ENCODE data around the gene ARL16. TPM values are rescaled to one million over a fixed set of nuclear protein-coding genes. Genes with fewer than 3 reads are reported as not detected.
A peak's percentile ranks its signal among the peaks of the same experiment; 100 is the strongest.

The ARL16 gene
- total and polyA plus RNA-seq, 4 donors: 20.5 to 87.4 (median 34.1) TPM

- no peak overlapping the region for H3K4me3 ChIP-seq (ENCODE audit: low read length in 2 of 2)
Observed at GRCh38 chr17:81647640-81648012, 36.0 kb downstream of the ARL16 start.

GRCh38 chr17:81646869-81647600, 36.6 kb downstream of the ARL16 start:
- DNase-seq (no peak), ATAC-seq (ENCODE audit: low FRiP score) (no peak)
- Histone ChIP-seq H3K9me3 (ENCODE audit: control insufficient read depth, low read length) (peaks cover 2% of the 10 kb centered on the region), H3K4me3 (ENCODE audit: low read length in 2 of 2) (no peak overlapping the region), H3K4me1 (ENCODE audit: control insufficient read depth in 1 of 2, insufficient read depth in 2 of 2, low read length in 2 of 2) (no peaks in the 10 kb centered on the region), H3K36me3 (ENCODE audit: control insufficient read depth in 1 of 2, insufficient read depth in 2 of 2, low read length in 1 of 2) (no peaks in the 10 kb centered on the region), H3K27me3 (ENCODE audit: control insufficient read depth in 1 of 2, insufficient read depth in 2 of 2, low read length in 1 of 2) (no peaks in the 10 kb centered on the region), H3K27ac (ENCODE audit: low read depth in 1 of 2, low read length in 2 of 2) (no peak overlapping the region)
- intact Hi-C loops (cut with DNase I): no loop called here
- 58 to 67% methylated on average over 12 of the region's 12 CpGs for WGBS, 2 donors

More at GRCh38 chr17:81647640-81648012, 36.0 kb downstream of the ARL16 start:
- peaks cover 2% of the 10 kb centered on the region for H3K9me3 ChIP-seq (ENCODE audit: control insufficient read depth, low read length)
- no peak for ATAC-seq (ENCODE audit: low FRiP score)
- no peak for DNase-seq
- no peaks in the 10 kb centered on the region for H3K27me3 ChIP-seq (ENCODE audit: control insufficient read depth in 1 of 2, insufficient read depth in 2 of 2, low read length in 1 of 2)
- intact Hi-C loops (cut with DNase I): no loop called here
- H3K36me3 ChIP-seq (ENCODE audit: control insufficient read depth in 1 of 2, insufficient read depth in 2 of 2, low read length in 1 of 2): no peaks in the 10 kb centered on the region
- no peak overlapping the region for H3K27ac ChIP-seq (ENCODE audit: low read depth in 1 of 2, low read length in 2 of 2)
- 25% methylated on average over 21 of the region's 21 CpGs for WGBS, 2 donors
- H3K4me1 ChIP-seq (ENCODE audit: control insufficient read depth in 1 of 2, insufficient read depth in 2 of 2, low read length in 2 of 2): no peaks in the 10 kb centered on the region

DNA sequence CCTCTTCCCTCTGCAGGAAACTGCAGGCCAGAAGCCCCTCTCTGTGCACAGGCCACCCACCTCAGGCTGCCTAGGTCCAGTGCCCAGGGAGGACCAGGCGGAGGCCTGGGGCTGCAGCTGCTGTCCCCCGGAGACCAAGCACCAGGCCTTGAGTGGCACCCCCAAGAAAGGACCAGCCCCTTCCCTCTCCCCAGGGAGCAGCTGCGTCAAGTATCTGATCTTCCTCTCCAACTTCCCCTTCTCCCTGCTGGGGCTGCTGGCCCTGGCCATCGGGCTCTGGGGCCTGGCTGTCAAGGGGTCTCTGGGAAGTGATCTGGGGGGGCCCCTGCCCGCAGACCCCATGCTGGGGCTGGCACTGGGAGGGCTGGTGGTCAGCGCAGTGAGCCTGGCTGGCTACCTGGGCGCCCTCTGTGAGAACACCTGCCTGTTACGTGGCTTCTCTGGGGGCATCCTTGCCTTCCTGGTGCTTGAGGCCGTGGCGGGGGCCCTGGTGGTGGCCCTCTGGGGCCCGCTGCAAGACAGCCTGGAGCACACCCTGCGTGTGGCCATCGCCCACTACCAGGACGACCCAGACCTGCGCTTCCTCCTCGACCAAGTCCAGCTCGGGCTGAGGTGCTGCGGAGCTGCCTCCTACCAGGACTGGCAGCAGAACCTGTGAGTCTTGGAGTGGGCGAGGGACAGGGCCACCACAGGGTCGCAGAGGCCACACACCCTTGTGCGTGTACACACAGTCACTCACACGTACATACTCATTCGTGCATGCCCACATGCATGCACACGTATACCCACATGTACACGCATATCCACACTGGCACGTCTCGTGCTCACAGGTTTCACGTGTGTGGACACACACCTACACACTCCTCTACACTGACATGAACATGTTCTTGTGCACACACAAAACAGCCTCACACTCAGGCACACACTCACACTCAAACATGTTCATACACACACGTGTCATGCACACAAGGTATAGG, 38.3 kb downstream of the ARL16 start:
- intact Hi-C loops (cut with DNase I): no loop called here
- H3K4me1 ChIP-seq (ENCODE audit: control insufficient read depth in 1 of 2, insufficient read depth in 2 of 2, low read length in 2 of 2): no peaks in the 10 kb centered on the region
- WGBS, 2 donors: 86 to 88% methylated on average over 28 to 29 of the region's 29 CpGs
- ATAC-seq (ENCODE audit: low FRiP score) (no peak), DNase-seq (no peak)
- H3K36me3 ChIP-seq (ENCODE audit: control insufficient read depth in 1 of 2, insufficient read depth in 2 of 2, low read length in 1 of 2): no peaks in the 10 kb centered on the region
- H3K4me3 ChIP-seq (ENCODE audit: low read length in 2 of 2): no peak overlapping the region
- H3K27ac ChIP-seq (ENCODE audit: low read depth in 1 of 2, low read length in 2 of 2): no peak overlapping the region
- no peaks in the 10 kb centered on the region for H3K27me3 ChIP-seq (ENCODE audit: control insufficient read depth in 1 of 2, insufficient read depth in 2 of 2, low read length in 1 of 2)
- H3K9me3 ChIP-seq (ENCODE audit: control insufficient read depth, low read length): peaks cover 2% of the 10 kb centered on the region

- 93 to 96% methylated on average over 15 of the region's 15 CpGs for WGBS, 2 donors
- intact Hi-C loops (cut with DNase I): no loop called here
- no peak overlapping the region for H3K4me3 ChIP-seq (ENCODE audit: low read length in 2 of 2)
Observed at GRCh38 chr17:81644496-81644895, 39.1 kb downstream of the ARL16 start.

GRCh38 chr17:81641825-81642489, 41.6 kb downstream of the ARL16 start:
- no peaks in the 10 kb centered on the region for H3K36me3 ChIP-seq (ENCODE audit: control insufficient read depth in 1 of 2, insufficient read depth in 2 of 2, low read length in 1 of 2)
- ATAC-seq (ENCODE audit: low FRiP score) (no peak), DNase-seq (no peak)
- H3K27ac ChIP-seq (ENCODE audit: low read depth in 1 of 2, low read length in 2 of 2): no peak overlapping the region
- 92 to 93% methylated on average over 16 to 17 of the region's 17 CpGs for WGBS, 2 donors
- no peaks in the 10 kb centered on the region for H3K27me3 ChIP-seq (ENCODE audit: control insufficient read depth in 1 of 2, insufficient read depth in 2 of 2, low read length in 1 of 2)
- no peak overlapping the region for H3K4me3 ChIP-seq (ENCODE audit: low read length in 2 of 2)
- no peaks in the 10 kb centered on the region for H3K4me1 ChIP-seq (ENCODE audit: control insufficient read depth in 1 of 2, insufficient read depth in 2 of 2, low read length in 2 of 2)
- intact Hi-C loops (cut with DNase I): no loop called here
- no peaks in the 10 kb centered on the region for H3K9me3 ChIP-seq (ENCODE audit: control insufficient read depth, low read length)

More at GRCh38 chr17:81644496-81644895, 39.1 kb downstream of the ARL16 start:
- H3K27me3 ChIP-seq (ENCODE audit: control insufficient read depth in 1 of 2, insufficient read depth in 2 of 2, low read length in 1 of 2): no peaks in the 10 kb centered on the region
- no peaks in the 10 kb centered on the region for H3K36me3 ChIP-seq (ENCODE audit: control insufficient read depth in 1 of 2, insufficient read depth in 2 of 2, low read length in 1 of 2)
- H3K27ac ChIP-seq (ENCODE audit: low read depth in 1 of 2, low read length in 2 of 2): no peak overlapping the region
- DNase-seq (no peak), ATAC-seq (ENCODE audit: low FRiP score) (no peak)
- H3K9me3 ChIP-seq (ENCODE audit: control insufficient read depth, low read length): peaks cover 2% of the 10 kb centered on the region
- no peaks in the 10 kb centered on the region for H3K4me1 ChIP-seq (ENCODE audit: control insufficient read depth in 1 of 2, insufficient read depth in 2 of 2, low read length in 2 of 2)

- no peaks in the 10 kb centered on the region for H3K27me3 ChIP-seq (ENCODE audit: control insufficient read depth in 1 of 2, insufficient read depth in 2 of 2, low read length in 1 of 2)
- intact Hi-C loops (cut with DNase I): no loop called here
Observed at GRCh38 chr17:81640011-81640410, 43.6 kb downstream of the ARL16 start.

DNA sequence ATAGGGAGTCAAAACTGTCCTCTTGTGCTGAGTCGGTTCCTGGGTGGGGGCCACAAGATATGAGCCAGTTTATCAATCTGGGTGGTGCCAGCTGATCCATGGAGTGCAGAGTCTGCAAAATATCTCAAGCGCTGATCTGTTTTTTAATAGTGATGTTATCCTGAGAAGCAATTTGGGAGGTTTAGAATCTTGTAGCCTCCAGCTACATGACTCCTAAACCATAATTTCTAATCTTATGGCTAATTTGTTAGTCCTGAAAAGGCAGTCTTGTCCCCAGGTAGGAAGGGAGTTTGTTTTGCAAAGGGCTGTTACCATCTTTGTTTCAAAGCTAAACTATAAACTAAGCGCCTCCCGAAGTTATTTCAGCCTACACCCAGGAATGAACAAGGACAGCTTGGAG, 44.9 kb downstream of the ARL16 start:
- 83 to 84% methylated on average over 4 of the region's 4 CpGs for WGBS, 2 donors
- intact Hi-C loops (cut with DNase I): no loop called here
- Histone ChIP-seq H3K9me3 (ENCODE audit: control insufficient read depth, low read length) (no peaks in the 10 kb centered on the region), H3K27me3 (ENCODE audit: control insufficient read depth in 1 of 2, insufficient read depth in 2 of 2, low read length in 1 of 2) (no peaks in the 10 kb centered on the region), H3K36me3 (ENCODE audit: control insufficient read depth in 1 of 2, insufficient read depth in 2 of 2, low read length in 1 of 2) (no peaks in the 10 kb centered on the region), H3K27ac (ENCODE audit: low read depth in 1 of 2, low read length in 2 of 2) (no peak overlapping the region), H3K4me1 (ENCODE audit: control insufficient read depth in 1 of 2, insufficient read depth in 2 of 2, low read length in 2 of 2) (peaks cover 0 to 2% of the 10 kb centered on the region in 2 donors), H3K4me3 (ENCODE audit: low read length in 2 of 2) (no peak overlapping the region)
- DNase-seq (no peak), ATAC-seq (ENCODE audit: low FRiP score) (no peak)

More at GRCh38 chr17:81640011-81640410, 43.6 kb downstream of the ARL16 start:
- ATAC-seq (ENCODE audit: low FRiP score) (no peak), DNase-seq (no peak)
- H3K36me3 ChIP-seq (ENCODE audit: control insufficient read depth in 1 of 2, insufficient read depth in 2 of 2, low read length in 1 of 2): no peaks in the 10 kb centered on the region
- peaks cover 0 to 2% of the 10 kb centered on the region in 2 donors for H3K4me1 ChIP-seq (ENCODE audit: control insufficient read depth in 1 of 2, insufficient read depth in 2 of 2, low read length in 2 of 2)
- no peak overlapping the region for H3K4me3 ChIP-seq (ENCODE audit: low read length in 2 of 2)
- 89 to 92% methylated on average over 9 of the region's 9 CpGs for WGBS, 2 donors
- H3K9me3 ChIP-seq (ENCODE audit: control insufficient read depth, low read length): no peaks in the 10 kb centered on the region
- no peak overlapping the region for H3K27ac ChIP-seq (ENCODE audit: low read depth in 1 of 2, low read length in 2 of 2)

DNA sequence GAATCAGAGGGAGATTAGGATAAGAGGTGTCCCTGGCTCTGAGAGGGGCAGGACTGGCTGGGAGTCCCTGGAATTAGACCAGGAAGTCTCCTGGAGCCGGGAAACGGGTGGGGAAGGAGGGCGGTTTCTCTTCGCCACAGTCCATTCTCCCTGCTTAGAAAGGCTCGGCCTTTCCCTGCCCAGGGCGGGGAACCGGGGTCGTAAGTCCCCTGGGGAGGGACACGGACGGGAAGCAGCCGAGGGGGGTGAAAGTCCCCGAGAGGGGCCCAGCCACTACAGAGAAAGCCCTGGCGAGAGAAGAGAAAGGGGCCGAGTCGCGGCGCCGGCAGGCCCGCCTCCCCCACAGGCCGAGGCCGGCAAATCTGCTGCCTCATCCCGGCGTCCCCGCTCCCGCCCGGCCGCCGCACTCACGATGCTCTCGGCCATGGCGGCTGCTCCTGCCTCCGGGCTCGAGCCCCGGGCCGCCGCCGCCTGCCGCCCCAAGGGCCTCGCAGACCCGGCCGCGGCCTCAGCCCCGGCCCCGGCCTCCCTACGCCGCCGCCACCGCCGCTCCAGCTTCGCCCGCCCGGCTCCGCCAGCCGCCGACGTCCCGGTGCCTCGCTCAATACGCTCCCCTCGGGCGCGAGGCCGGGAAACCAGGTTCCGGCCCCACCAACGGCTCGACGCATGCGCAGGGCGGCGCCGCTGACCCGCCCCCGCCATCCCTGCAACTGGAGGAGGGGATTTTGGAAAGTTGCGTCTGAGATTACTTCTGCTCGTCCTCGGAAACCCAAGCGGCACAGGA, 46.9 kb downstream of the ARL16 start, which contains the start of the genes NPLOC4 and TSPAN10:
NPLOC4 (minus strand) TSS at position 608 of the 784 bp plus-strand sequence; CDS start at position 426, 182 bp downstream.
TSPAN10 (plus strand) TSS at position 692 of the 784 bp plus-strand sequence. CDS start 5,217 bp downstream, outside the sequence.
- ATAC-seq (ENCODE audit: low FRiP score) (peak; percentile 96), DNase-seq (peak; percentile 91 to 94)
- 0% methylated on average over 53 to 77 of the region's 77 CpGs for WGBS, 2 donors
- H3K27me3 ChIP-seq (ENCODE audit: control insufficient read depth in 1 of 2, insufficient read depth in 2 of 2, low read length in 1 of 2): no peaks in the 10 kb centered on the region
- no peaks in the 10 kb centered on the region for H3K36me3 ChIP-seq (ENCODE audit: control insufficient read depth in 1 of 2, insufficient read depth in 2 of 2, low read length in 1 of 2)
- peaks cover 0 to 2% of the 10 kb centered on the region in 2 donors for H3K4me1 ChIP-seq (ENCODE audit: control insufficient read depth in 1 of 2, insufficient read depth in 2 of 2, low read length in 2 of 2)
- H3K27ac ChIP-seq (ENCODE audit: low read depth in 1 of 2, low read length in 2 of 2): peak within 1 kb of the TSS; percentile 61 to 74
- peak within 1 kb of the TSS; percentile 51 to 99 for H3K4me3 ChIP-seq (ENCODE audit: low read length in 2 of 2)
- intact Hi-C loops (cut with DNase I): loop anchor here in 1 of 2 donors (1.0 kb wide), 1 partner anchor 30 kb away; the partner anchor contains the start of genes CCDC137 and OXLD1
- no peaks in the 10 kb centered on the region for H3K9me3 ChIP-seq (ENCODE audit: control insufficient read depth, low read length)

Measured in aorta (tissue), 5 donors.